GM19351 (cell line): ENCODE measurements around the gene CACNA1H.
"Not testable (repeated sequence)": the region's sequence is repeated elsewhere in the genome, so short reads cannot be mapped to it uniquely, and the experiment has no call there.

Source experiments
- ATAC-seq: cut with Tn5 transposase; IDR thresholded peaks from one replicate; pipeline ENCODE4 v1.9.1; 2021; ENCODE audit warnings: mild to moderate bottlenecking, moderate library complexity; ENCODE audit not compliant: unreplicated experiment

The CACNA1H gene

GRCh38 chr16:1185460-1186207 lies 32.7 kb downstream of the CACNA1H start:
- not testable (repeated sequence) for ATAC-seq

- ATAC-seq, result no peak
Observed at GRCh38 chr16:1188432-1189189, 35.7 kb downstream of the CACNA1H start.

GRCh38 chr16:1189455-1189854 lies 36.5 kb downstream of the CACNA1H start:
- ATAC-seq, result no peak

- not testable (repeated sequence) for ATAC-seq
Observed at GRCh38 chr16:1190789-1191188, 37.9 kb downstream of the CACNA1H start.

GRCh38 chr16:1192384-1193073 lies 39.6 kb downstream of the CACNA1H start:
- ATAC-seq, result no peak

GRCh38 chr16:1193143-1193824 lies 40.4 kb downstream of the CACNA1H start:
- no peak for ATAC-seq

GRCh38 chr16:1193825-1194581 lies 41.1 kb downstream of the CACNA1H start:
- no peak for ATAC-seq

GRCh38 chr16:1194665-1195392 lies 41.9 kb downstream of the CACNA1H start:
- ATAC-seq, result no peak

- ATAC-seq, result no peak
Observed at GRCh38 chr16:1195393-1195666, 42.4 kb downstream of the CACNA1H start.

- ATAC-seq, result no peak
Observed at GRCh38 chr16:1196494-1196893, 43.6 kb downstream of the CACNA1H start.

- no peak for ATAC-seq
Observed at GRCh38 chr16:1197237-1197866, 44.4 kb downstream of the CACNA1H start.

GRCh38 chr16:1198194-1198593 lies 45.3 kb downstream of the CACNA1H start:
- no peak for ATAC-seq

GRCh38 chr16:1198671-1199346 lies 45.9 kb downstream of the CACNA1H start:
- ATAC-seq, result not testable (repeated sequence)

- no peak for ATAC-seq
Observed at GRCh38 chr16:1199347-1200013, 46.6 kb downstream of the CACNA1H start.

- no peak for ATAC-seq
Observed at GRCh38 chr16:1200014-1200627, 47.2 kb downstream of the CACNA1H start.

- no peak for ATAC-seq
Observed at GRCh38 chr16:1201444-1201843, 48.5 kb downstream of the CACNA1H start.

GRCh38 chr16:1202274-1202673 lies 49.4 kb downstream of the CACNA1H start:
- no peak for ATAC-seq

- no peak for ATAC-seq
Observed at GRCh38 chr16:1204933-1205332, 52.0 kb downstream of the CACNA1H start.
